Panc1 (cell line): Measurements from ENCODE around the gene EIF5A.
A peak's percentile ranks its signal among the peaks of the same experiment; 100 is the strongest.

Experiments
- POLR2AphosphoS5 ChIP-seq: IDR thresholded peaks from 2 replicates; pipeline ENCODE4 v1.6.1; 2012; ENCODE audit warnings: mild to moderate bottlenecking, low read depth, low read length, moderate library complexity
- TF ChIP-seq, protein P1 (sequence below): fragments of 450-650 bp; IDR thresholded peaks from 2 replicates; pipeline ENCODE4 v1.5.1; 2017; ENCODE audit warnings: mild to moderate bottlenecking

DNA sequence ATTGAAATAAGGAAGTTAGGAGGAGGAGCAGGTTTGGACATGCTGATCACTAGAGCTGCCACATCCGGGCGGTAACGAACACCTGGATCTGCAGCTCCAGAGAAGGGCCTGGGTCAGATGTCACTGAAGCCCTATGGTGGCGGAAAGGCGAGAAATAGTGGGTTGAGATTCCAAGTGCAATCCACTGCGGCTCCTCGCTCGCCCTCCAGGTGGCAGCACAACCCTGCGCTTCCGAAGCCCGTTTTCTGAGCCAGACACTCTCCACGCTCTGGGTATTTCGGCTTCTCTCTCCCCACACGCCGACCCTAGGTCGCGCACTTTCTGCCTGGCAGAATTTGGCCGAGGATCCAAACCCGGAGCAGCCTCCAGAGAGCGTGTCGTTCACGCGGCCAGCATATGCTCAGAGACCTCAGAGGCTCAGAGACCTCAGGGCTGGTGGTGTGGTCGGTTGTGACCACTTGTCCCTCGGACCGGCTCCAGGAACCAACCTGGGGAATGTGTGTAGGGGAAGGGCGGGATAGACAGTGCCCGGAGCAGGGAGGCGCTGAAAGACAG, 26.8 kb upstream of the EIF5A start:
- TF ChIP-seq, protein P1, sequence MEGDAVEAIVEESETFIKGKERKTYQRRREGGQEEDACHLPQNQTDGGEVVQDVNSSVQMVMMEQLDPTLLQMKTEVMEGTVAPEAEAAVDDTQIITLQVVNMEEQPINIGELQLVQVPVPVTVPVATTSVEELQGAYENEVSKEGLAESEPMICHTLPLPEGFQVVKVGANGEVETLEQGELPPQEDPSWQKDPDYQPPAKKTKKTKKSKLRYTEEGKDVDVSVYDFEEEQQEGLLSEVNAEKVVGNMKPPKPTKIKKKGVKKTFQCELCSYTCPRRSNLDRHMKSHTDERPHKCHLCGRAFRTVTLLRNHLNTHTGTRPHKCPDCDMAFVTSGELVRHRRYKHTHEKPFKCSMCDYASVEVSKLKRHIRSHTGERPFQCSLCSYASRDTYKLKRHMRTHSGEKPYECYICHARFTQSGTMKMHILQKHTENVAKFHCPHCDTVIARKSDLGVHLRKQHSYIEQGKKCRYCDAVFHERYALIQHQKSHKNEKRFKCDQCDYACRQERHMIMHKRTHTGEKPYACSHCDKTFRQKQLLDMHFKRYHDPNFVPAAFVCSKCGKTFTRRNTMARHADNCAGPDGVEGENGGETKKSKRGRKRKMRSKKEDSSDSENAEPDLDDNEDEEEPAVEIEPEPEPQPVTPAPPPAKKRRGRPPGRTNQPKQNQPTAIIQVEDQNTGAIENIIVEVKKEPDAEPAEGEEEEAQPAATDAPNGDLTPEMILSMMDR, result peak; percentile 94
- TF ChIP-seq POLR2AphosphoS5, result no peak
